HEK293T (cell line): ENCODE results near the gene NME8.

Source experiments
- CTCF ChIA-PET: fragments of 350-600 bp; formaldehyde crosslinking; extraction: SDS; loops from one replicate; lab custom pipeline; 2021; ENCODE audit warnings: antibody characterized with exemption, inconsistent platforms; lab: Yijun Ruan, JAX
- POLR2A ChIA-PET: fragments of 350-600 bp; formaldehyde crosslinking; extraction: SDS; loops from one replicate; lab custom pipeline; 2020; ENCODE audit warnings: antibody characterized with exemption, inconsistent platforms; lab: Yijun Ruan, JAX
- DNase-seq: peaks from one replicate; pipeline ENCODE4 v3.0.0; 2012; ENCODE audit warnings: mixed read lengths; ENCODE audit errors: extremely low spot score
- ARNT ChIP-seq: fragments of 450-650 bp; IDR thresholded peaks from 2 replicates; pipeline ENCODE4 v1.6.1; 2017; ENCODE audit warnings: mild to moderate bottlenecking
- BHLHE40 ChIP-seq: fragments of 450-650 bp; IDR thresholded peaks from 2 replicates; pipeline ENCODE4 v1.6.1; 2016; ENCODE audit warnings: mild to moderate bottlenecking, moderate library complexity, borderline replicate concordance
- CTBP1 ChIP-seq: fragments of 450-650 bp; IDR thresholded peaks from 2 replicates; pipeline ENCODE4 v1.6.1; 2016; ENCODE audit warnings: borderline replicate concordance
- ELF4 ChIP-seq: fragments of 450-650 bp; IDR thresholded peaks from 2 replicates; pipeline ENCODE4 v1.6.1; 2017; ENCODE audit warnings: antibody characterized with exemption
- FOXA1 ChIP-seq: fragments of 450-650 bp; IDR thresholded peaks from 2 replicates; pipeline ENCODE4 v1.6.1; 2016; ENCODE audit warnings: mild to moderate bottlenecking
- FOXK2 ChIP-seq: fragments of 450-650 bp; IDR thresholded peaks from 2 replicates; pipeline ENCODE4 v1.6.1; 2016; ENCODE audit warnings: mild to moderate bottlenecking
- FOXM1 ChIP-seq: fragments of 450-650 bp; IDR thresholded peaks from 2 replicates; pipeline ENCODE4 v1.6.1; 2017; ENCODE audit warnings: mild to moderate bottlenecking, borderline replicate concordance
- HDGF ChIP-seq: fragments of 450-650 bp; IDR thresholded peaks from 2 replicates; pipeline ENCODE4 v1.6.1; 2017; ENCODE audit warnings: antibody characterized with exemption, borderline replicate concordance
- L3MBTL2 ChIP-seq: fragments of 450-650 bp; conservative IDR thresholded peaks from 2 replicates; pipeline ENCODE4 v1.6.1; 2016; ENCODE audit warnings: mild to moderate bottlenecking
- LEF1 ChIP-seq: fragments of 450-650 bp; IDR thresholded peaks from 2 replicates; pipeline ENCODE4 v1.6.1; 2017; ENCODE audit warnings: mild to moderate bottlenecking, borderline replicate concordance
- NFRKB ChIP-seq: fragments of 450-650 bp; IDR thresholded peaks from 2 replicates; pipeline ENCODE4 v1.6.1; 2016; ENCODE audit warnings: mild to moderate bottlenecking, moderate library complexity
- PKNOX1 ChIP-seq: fragments of 450-650 bp; IDR thresholded peaks from 2 replicates; pipeline ENCODE4 v1.6.1; 2016
- SP1 ChIP-seq: fragments of 450-650 bp; IDR thresholded peaks from 2 replicates; pipeline ENCODE4 v1.6.1; 2017
- SUZ12 ChIP-seq: fragments of 450-650 bp; IDR thresholded peaks from 2 replicates; pipeline ENCODE4 v1.6.1; 2016; ENCODE audit warnings: mild to moderate bottlenecking
- TARDBP ChIP-seq: fragments of 450-650 bp; IDR thresholded peaks from 2 replicates; pipeline ENCODE4 v1.6.1; 2016
- ZNF384 ChIP-seq: fragments of 450-650 bp; IDR thresholded peaks from 2 replicates; pipeline ENCODE4 v1.6.1; 2016

The NME8 gene

GRCh38 chr7:37915438-37915837 lies 67.0 kb downstream of the NME8 start:
- POLR2A ChIA-PET: no interaction called here
- CTCF ChIA-PET: no interaction called here
- DNase-seq: no peak
- no peak for TF ChIP-seq FOXA1
- no peak for TF ChIP-seq FOXK2
- TF ChIP-seq NFRKB: no peak
- no peak for TF ChIP-seq BHLHE40
- TF ChIP-seq HDGF: no peak
- no peak for TF ChIP-seq ELF4
- TF ChIP-seq ARNT: no peak
- no peak for TF ChIP-seq PKNOX1
- TF ChIP-seq ZNF384: no peak
- TF ChIP-seq SUZ12: no peak

GRCh38 chr7:37916017-37916672 lies 67.7 kb downstream of the NME8 start:
- DNase-seq: no peak
- ChIA-PET POLR2A (no interaction called here), CTCF (no interaction called here)
- TF ChIP-seq FOXM1 (no peak), L3MBTL2 (peak; percentile 45; the same call in 1 of the 2 replicates)

- POLR2A ChIA-PET: interaction anchor here (1.5 kb wide), 1 partner anchor 261 kb away, joined by 6 read pairs; the partner anchor contains the start of gene STARD3NL
- TF ChIP-seq BHLHE40 (no peak), PKNOX1 (no peak), TARDBP (no peak), ZNF384 (no peak), NFRKB (no peak), L3MBTL2 (no peak), ARNT (no peak), SP1 (no peak), FOXM1 (no peak), SUZ12 (no peak), LEF1 (no peak), FOXA1 (no peak), HDGF (no peak), FOXK2 (no peak), ELF4 (no peak)
These were observed 68.6 kb downstream of the NME8 start, which contains the start of gene SFRP4 for GRCh38 chr7:37916673-37917660. TSS of gene SFRP4 (minus strand) at chr7:37916817. CDS start at chr7:37916537, 280 bp downstream.

GRCh38 chr7:37918526-37918925 lies 70.1 kb downstream of the NME8 start:
- DNase-seq: no peak

More at GRCh38 chr7:37916673-37917660, 68.6 kb downstream of the NME8 start, which contains the start of gene SFRP4:
- peak; percentile 64 for DNase-seq
- CTCF ChIA-PET: interaction anchor here (0.6 to 1.5 kb wide), 9 partner anchors 9 to 1477 kb away, joined by 3 to 8 read pairs (median 3); no protein-coding TSS in a partner anchor

GRCh38 chr7:37920305-37920848 lies 72.0 kb downstream of the NME8 start, which contains the start of gene EPDR1:
TSS of gene EPDR1 (plus strand) at chr7:37920640. CDS start at chr7:37920940, 300 bp downstream.
- ChIA-PET POLR2A (no interaction called here), CTCF (interaction anchor here (1.3 kb wide), 1 partner anchor 425 kb away, joined by 5 read pairs; no protein-coding TSS in a partner anchor)

More at GRCh38 chr7:37918526-37918925, 70.1 kb downstream of the NME8 start:
- POLR2A ChIA-PET: no interaction called here
- CTCF ChIA-PET: no interaction called here
- TF ChIP-seq FOXK2 (no peak), HDGF (no peak), CTBP1 (no peak), ZNF384 (no peak), BHLHE40 (no peak), FOXM1 (no peak), LEF1 (no peak)

More at GRCh38 chr7:37920305-37920848, 72.0 kb downstream of the NME8 start, which contains the start of gene EPDR1:
- DNase-seq: peak; percentile 19
- no peak for TF ChIP-seq FOXM1
